Glomerular visceral epithelial cell (primary cell): ENCODE results near the gene FILIP1L.

Experiments
- DNase-seq: peaks from one replicate; pipeline ENCODE4 v3.0.0-alpha.2; 2016; ENCODE audit errors: extremely low spot score

The FILIP1L gene

DNA sequence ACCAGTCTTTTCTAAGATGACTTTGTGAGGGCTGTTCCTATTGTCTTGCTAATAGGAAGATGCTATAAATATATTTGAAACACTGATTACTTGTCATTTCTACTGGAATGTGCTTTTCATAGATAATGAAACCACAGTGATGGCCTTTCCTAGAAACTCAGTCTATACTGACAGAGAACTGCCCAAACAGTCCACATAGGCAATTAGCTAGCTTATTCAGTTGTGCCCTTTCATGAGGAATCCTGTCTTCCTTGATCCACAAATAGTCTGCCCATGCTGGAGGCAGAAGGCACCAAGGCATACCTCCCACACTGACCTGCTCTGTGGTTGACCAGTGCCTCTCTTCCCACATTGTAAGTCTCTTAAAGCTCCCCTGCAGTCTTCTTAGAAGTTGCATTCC is 160.7 kb downstream of the FILIP1L start:
- DNase-seq = peak; percentile 49

DNA sequence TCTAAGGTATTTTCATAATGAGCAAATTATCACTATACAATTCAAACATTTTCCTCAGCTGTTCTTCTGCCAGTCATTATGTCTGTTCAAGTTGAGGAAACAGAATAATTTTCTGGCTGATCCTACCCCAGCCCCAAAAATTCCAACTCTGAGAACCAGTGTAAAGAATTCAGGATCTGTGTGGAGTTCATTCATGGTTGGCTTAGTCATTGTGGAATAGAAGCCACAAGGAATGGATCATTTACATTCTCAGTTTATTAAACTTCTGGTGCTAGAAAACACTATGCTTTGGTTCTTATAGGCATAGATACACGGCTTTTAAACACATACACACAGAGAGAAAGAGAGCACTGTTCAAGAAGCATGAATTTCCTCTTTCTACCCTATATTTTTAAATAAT is 162.0 kb downstream of the FILIP1L start:
- DNase-seq = peak; percentile 83

DNA sequence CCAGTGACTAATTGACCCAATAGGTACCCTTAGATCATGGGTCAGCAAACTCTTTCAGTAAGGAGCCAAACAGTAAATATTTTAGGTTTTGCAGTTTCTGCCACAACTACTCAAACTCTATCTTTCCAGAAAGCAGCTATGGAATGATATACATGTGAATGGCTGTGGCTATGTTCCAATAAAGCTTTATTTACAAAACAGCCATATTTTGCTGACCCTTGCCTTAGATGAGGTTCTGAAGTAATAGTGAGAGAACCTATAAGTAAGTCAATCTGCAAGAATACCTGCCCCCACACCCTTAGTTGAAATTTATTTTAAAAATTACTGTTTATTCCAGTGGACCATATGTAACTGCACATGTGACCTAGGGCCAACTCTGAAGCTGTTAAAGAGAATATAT is 162.6 kb downstream of the FILIP1L start:
- DNase-seq = no peak

DNA sequence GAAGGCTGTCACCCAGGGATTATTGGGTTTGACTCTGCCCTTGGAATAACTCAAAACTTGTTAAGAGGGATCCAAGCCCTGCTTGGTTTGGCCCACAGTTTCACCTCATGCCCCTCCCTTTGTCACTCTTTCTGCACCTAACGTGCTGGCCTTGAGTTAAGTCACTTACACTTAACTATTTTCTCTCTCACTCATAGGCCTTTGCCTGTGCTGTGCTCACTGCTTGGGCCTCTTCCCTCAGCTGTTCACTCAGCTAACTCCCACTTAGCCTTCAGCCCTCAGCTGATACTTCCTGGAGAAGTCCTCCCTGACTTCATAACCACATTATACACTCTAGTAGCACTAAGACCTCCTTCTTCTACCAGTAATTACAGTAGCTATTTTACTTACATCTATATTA is 163.4 kb downstream of the FILIP1L start:
- DNase-seq = peak; percentile 67

DNA sequence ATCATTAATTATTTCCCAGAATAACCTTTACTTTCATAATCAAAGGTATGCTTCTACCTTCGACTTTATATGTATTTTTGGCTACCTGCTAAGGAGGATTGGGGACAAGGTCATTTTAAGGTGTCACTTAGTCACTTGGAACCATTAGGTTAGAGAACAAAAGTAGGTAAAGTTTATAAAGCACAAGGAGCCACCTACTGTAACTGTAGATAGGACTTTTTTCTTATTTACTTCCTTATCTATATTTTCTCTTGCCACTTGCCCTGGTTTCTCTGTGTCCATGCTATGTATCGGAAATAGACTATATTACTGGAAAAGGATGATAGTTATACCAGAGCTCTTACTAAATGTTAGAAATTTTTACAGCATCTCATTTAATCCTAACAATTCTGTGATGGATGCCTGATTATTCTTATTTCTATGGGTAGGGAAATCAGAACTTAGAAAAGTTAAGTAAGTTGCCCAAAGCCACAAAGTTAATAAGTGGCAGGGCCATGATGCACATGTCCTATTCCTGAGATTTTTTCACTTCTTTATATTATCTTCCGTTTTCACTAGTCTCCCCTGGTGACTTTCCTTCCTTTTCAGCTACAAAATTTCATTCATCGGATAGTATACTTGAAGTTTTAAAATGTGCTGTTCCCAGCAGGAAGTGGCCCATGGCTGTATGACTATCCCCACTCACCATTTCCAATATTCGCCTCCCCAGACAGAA is 164.2 kb downstream of the FILIP1L start:
- peak; percentile 67 for DNase-seq

DNA sequence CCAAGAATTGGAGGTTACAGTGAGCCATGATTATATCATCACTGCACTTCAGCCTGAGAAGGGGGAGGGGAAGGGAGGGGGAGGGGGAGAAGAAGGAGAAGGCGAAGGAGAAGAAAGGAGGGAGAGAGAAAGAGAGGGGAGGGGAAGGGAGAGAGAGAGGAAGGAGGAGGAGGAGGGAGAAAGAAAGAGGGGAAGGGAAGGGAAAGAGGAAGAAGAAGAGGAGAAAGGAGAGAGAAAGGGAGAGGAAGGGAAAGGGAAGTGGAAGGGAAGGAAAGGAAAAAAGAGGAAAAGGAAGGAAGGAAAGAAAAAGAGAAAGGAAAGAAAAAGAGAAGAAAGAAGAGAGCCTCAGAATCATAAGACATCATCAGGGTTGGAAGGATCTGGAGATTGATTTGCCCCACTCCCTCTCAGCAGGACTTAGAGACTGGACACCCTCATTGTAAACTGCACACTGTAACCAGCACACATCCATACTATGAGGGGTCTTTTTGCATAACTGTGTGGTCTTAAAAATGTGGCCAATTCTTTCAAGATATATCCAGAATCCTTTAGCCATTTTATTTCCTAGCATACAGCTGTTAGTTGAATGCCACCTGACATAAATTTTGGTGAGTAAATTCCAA is 165.7 kb downstream of the FILIP1L start:
- no peak for DNase-seq

DNA sequence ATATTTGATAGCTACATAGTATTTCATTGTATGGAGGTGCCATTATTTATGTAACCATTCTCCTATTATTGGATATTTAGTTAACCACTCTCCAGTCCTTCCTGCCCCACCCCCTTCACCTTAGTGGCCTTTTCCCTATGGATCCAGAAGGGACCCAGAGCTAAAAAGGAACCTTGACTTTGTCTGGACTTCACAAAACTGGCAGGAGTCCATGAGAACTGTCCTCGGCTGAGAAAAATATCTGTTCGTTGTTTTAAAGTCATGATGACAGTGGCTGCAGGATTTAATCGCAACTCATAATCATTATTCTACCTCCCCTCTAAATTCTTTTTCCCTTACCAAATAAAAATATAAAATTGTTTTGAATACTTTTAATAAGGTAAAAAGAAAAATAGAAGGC is 166.9 kb downstream of the FILIP1L start:
- no peak for DNase-seq

DNA sequence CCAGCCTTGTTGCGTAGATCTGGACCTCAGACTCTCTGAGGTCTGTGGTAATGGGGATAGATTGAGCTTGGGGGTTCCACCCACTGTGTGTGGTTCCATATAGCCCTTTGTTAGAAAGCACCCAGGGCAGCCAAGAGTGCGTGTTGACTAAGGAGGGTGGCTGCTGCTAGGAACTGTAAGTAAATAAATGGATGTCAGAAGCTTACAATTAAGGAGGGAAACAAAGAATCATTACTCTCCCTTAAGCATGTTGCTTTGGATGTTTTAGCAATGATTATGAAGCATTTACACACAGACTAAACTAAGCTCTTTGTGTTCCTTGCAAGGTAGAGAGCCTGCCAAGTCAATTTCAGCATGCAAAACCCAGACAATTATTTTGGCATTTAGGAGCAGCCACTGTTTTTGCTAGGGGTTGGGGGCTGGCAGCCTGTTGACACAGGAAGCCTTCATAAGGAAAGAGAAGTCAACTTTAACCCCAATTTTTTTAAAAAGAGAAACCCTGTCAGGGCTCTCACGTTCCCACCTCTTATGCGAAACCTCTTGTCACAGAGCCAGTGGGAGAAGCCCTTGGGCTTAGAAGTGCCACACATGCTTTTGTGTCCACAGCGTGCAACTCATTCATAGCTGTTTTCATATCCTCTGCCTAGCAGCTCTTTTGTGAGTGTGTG is 168.8 kb downstream of the FILIP1L start:
- no peak for DNase-seq

DNA sequence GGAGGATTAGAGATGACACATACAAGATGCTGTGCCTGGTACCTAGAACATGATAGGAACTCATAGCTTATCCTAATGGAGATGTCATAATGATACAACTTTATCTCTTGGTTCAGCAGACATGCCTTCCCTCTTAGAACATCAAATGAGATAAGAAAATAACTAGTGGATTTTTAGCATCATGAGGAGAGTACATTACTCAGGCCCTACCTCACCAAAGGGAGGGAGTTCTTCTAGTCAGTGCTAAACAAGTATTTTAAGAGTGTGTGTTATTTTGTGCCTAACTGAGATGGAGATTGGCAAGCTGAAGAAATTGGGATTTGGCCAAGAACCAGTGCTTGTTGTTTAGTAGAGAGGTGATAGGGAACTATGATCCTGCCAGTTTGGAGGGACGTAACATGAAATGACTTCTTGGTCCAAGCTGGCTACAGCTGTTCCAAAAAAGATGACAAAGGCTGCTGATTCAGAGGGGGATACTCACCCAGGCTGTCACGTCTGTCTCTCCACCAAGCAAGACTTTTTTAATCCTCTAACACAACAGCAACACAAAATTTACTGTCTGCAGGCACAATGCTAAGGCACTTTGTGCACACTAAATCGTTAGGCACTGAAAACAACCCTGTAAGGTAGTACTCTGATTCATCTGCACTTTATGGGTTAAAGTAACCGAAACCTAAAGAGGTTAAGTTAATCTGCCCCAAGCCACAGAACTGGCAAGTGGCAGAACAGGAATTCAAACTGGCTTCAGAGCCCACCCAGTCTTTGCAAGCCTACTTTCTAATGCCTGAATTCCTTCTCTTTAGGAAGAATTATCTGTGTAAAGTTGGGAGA is 170.2 kb downstream of the FILIP1L start:
- no peak for DNase-seq

DNA sequence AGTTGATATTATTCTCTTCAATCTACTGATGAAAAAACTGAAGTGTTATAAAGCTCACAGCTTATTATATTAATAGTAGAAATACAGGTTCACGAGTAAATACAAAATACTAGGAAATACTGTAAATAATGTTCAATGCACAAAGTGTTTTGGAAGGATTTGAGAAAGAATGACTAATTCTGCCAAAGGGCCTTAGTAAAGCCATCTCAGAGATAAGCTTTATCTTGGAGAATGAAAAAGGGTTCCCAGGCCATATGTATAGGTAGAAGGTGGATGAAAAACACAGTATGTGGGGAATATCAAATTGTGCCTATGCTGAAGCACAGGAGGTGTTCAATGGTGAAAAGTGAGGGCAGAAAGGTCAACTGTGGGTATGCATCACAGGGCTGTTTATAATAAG is 173.1 kb downstream of the FILIP1L start:
- no peak for DNase-seq

DNA sequence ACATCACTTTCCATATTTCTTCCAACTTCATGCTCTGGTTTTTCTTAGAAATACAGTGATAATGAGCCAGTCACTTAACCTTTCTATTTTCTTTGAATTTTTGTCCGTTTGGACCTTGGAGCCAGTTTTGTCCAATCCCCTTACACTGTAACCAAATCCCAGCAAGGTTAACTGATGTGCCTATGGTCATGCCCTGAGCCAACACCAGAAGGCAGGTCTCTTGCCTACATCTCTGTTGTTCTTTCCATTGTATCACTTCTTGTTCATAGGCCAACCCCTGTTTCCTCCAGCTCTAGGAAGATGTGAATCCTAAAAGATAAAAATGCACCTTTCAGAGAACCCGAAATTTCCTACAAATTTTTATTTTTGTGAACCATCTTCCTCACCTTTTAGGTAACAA is 174.0 kb downstream of the FILIP1L start:
- no peak for DNase-seq

DNA sequence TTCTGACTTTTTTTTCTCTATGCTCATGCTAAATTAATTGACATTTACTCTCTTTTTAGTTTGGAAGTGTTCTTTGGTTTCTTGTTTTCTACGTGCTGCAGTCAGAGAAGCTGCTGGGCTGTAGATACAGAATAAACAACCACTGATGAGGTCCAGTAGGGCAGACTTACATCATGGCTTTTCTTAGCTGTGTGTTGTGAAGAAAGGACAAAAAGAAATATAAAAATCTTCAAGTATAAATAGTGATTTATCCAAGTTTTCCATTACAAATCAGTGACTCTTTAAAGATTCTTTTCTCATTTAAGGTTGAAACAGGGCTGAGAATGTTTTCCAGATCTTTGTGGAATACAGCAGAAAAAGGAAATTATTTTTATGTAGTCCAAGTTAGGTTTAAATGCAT is 174.4 kb downstream of the FILIP1L start:
- no peak for DNase-seq

DNA sequence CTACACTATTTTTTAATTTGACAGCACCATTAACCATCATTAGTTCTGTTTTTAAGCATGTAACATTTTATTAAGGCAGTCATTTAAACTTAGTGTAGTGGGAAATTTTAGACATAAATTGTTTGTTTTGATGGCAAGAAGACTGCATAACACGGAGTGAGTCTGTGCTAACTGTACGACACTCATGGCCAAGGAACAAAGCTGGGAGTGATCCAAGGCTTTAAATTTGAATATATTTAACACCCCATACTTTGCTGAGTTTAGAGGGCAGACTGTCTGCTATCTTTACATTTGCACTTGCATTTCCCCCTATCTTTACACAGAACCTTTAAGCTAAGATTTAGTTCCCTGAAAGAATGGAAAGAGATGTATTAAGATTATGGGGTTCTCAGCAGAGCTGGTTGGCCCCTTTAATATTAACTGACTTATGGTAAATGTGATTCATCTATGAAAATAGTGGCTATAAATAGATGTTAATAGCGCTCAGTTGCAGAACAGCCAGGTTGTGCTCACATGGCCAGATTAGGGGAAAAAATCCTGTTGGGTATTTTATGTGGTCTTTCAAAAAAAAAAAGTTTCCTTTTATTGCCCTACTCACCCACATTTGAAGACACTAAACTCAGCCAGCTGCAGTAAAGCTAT is 175.9 kb downstream of the FILIP1L start:
- DNase-seq = peak; percentile 37

DNA sequence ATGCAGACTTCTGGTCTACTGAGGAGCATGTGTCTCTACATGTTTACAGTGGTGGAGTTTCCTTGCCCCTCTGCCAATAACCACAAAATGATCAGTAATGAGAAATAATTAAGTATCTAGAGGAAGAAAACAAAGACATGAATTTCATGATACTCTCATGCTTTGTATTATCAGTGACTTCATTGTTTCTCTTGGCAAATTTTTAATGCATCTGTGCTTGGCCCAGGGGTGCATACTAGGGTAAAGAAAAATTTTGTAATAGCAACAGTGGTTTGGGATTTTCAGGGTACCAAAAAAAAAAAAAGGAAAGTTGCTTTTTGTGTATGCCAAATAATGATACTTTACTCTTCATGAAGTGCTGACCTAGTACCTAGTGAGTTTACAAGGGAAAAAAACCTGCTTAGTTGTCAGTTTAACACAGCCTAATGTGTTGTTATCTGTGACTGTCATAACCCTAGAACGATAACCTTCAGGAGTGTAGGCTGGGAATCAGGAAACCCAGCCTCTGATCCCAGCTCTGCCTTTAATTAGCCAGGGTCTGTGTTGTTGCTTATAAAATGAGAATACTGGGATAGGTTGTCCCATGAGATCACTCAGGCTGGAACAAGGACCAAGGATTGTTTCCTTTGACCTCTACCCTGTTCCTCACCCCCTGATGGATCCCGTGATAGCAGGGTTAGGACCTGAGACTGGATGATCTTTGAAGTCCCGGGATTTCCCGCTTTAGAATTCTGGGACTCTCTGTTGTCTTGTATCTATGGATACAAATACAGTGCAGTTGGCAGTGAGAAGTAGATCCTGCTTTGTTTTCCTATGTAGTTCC is 179.1 kb downstream of the FILIP1L start:
- DNase-seq = peak; percentile 11

DNA sequence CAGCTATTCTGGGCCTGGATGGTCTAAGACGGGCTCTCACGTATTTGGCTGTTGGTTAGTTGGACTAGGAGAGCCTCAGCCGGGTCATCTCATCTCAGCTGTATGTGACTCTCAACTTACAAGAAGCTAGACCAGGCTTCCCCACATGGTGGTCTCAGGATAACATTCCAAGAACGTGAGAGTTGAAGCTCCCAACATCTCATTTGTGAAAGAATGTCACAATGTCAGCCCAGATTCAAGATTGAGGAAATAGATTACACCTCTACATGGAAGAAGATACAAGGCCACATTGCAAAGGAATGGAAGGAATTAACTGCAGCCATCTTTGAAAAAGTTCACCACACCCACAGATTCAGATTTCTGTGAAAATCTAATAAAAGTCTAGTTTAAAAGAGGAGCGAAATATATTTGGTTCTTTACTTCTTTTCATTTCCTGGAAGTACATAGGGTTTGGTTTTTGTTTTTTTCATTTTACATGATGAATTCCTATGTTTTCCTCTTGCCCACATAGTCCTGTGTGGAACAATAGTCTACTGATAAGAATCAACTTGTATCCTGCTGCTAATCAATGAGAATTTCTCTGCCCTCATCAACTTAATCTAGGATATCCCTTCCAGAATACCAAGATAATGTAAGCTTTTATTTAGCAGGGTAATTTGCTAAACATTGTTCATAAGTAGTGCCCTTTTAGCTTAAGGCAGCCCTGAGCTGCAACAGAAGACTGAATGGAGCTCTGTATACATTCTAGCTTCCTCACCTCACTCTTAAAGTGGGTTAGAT is 180.1 kb downstream of the FILIP1L start:
- no peak for DNase-seq

DNA sequence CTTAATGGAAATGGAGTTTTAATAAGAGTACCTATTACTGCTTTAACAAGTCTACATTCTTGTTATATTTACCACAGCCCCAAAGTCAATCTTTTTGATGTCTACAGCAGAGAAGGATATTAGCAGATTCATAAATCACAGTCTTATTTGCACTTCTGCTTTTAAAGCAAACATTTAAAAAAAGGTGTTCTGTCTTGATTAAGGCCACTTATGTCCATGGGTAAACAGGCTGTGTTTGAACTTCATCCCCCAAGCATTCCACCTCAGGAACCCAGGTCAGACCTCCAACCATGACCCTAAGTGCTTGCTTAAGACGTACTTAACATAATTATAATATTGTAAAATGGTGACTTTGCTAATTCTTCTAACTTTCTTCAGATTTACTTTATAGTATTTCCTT is 183.2 kb downstream of the FILIP1L start:
- DNase-seq = no peak

DNA sequence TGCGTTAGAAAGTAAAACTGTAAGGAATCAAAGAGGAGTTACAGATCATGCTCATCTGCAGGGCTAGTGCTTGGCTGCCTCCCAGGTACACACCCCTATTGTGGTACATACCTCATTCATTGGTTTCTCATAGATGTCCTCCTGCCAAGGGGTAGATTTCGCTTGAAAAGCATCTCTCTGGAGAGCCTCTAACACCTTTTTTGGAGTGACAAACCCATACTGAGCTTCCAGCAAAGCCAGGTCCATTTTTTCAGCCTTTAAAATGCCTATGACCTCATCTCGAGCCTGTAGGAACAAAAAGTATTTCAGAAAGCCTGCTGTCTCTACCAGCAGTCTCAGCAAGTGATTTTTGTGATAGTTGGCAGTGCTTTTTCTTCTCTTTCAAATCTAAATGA is 184.6 kb downstream of the FILIP1L start:
- DNase-seq = peak; percentile 49

DNA sequence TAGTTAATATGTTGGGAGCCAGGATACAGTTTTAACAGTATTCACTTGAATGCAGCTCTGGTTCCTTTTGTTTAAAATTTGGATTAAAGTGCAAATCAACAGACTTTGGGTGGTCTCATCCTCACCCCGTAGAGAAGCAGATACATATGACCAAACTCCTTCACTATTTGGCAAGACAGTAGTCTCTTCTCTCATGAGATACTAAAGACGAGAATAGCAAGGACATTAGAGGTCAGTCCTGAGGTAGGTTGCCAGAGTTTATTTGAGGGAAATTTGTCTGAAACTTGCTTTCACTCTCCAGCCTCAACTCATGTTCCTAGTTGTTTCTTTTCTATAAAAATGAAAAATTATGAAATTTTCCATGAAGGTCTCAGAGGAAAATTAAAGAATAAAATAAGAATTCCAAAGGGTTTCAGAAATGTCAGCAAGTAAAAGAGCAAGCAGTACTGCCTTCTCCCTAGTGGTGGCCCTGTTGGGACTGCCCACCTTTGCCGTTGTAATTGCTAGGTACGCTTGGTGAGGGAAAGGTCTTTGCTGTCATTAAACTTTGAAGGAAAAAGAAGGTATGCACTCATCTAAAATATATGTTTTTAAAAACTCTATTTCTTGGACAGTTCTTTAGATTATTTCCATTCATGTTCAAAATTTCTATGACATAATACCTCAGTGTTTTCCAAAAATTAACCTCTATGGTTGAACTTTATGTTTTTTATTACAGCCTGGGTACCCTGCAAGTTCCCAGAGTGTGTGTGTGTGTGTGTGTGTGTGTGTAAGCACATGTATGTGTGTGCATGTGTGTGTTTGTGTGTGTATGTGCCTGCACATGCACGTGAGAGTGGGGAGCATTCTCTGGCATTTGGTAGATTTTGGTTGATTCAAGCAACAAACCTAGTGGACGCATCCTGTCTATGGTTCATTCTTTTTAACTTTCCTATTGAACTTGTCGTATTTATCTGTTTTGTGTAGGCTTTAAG is 185.2 kb downstream of the FILIP1L start:
- no peak for DNase-seq
